A673 (cell line): ENCODE measurements around the gene TTL.

Source experiments
- CTCF ChIP-seq: fragments of 300-800, 200-600 bp; sonication (generic); conservative IDR thresholded peaks from 2 replicates; pipeline ENCODE4 v1.5.1; 2017; ENCODE audit warnings: low read depth, mild to moderate bottlenecking, antibody characterized with exemption, low read length, moderate library complexity, mixed read lengths
- EZH2 ChIP-seq: fragments of 200-600 bp; sonication (generic); IDR thresholded peaks from 2 replicates; pipeline ENCODE4 v1.6.1; 2017; ENCODE audit warnings: borderline replicate concordance, low read depth, mild to moderate bottlenecking, mixed read lengths, antibody characterized with exemption, low read length; ENCODE audit not compliant: poor library complexity, severe bottlenecking

- TF ChIP-seq CTCF (no peak), EZH2 (no peak)
These were observed 97.3 kb downstream of the TTL start for GRCh38 chr2:112579241-112579640.
